ENCODE data around the gene AQP3. TPM values are rescaled to one million over a fixed set of nuclear protein-coding genes. Genes with fewer than 3 reads are reported as not detected.

AQP3 gene
- total RNA-seq, 1 donor: 0.72 TPM

GRCh38 chr9:33449715-33450114 is 2.3 kb upstream of the AQP3 start:
- Histone ChIP-seq H3K4me3 (ENCODE audit: insufficient read depth, low read length) (no peak overlapping the region), H3K27me3 (ENCODE audit: insufficient read depth, low read length) (peaks cover 8% of the 10 kb centered on the region), H3K4me1 (ENCODE audit: insufficient read depth, low read length) (peaks cover 21% of the 10 kb centered on the region), H3K36me3 (ENCODE audit: insufficient read depth, low read length) (no peaks in the 10 kb centered on the region), H3K79me2 (ENCODE audit: insufficient read depth, low read length) (no peaks in the 10 kb centered on the region), H2AFZ (ENCODE audit: low read length) (no peak overlapping the region), H3K27ac (ENCODE audit: low read depth, low read length) (no peak overlapping the region), H3K9me3 (ENCODE audit: low read depth, low read length) (no peaks in the 10 kb centered on the region), H3K4me2 (ENCODE audit: insufficient read depth, low read length) (no peak overlapping the region), H4K20me1 (ENCODE audit: insufficient read depth, low read length) (no peaks in the 10 kb centered on the region)
- DNase-seq (ENCODE audit: insufficient read length, low spot score, missing footprints): peak; percentile 76
- TF ChIP-seq, protein P1, sequence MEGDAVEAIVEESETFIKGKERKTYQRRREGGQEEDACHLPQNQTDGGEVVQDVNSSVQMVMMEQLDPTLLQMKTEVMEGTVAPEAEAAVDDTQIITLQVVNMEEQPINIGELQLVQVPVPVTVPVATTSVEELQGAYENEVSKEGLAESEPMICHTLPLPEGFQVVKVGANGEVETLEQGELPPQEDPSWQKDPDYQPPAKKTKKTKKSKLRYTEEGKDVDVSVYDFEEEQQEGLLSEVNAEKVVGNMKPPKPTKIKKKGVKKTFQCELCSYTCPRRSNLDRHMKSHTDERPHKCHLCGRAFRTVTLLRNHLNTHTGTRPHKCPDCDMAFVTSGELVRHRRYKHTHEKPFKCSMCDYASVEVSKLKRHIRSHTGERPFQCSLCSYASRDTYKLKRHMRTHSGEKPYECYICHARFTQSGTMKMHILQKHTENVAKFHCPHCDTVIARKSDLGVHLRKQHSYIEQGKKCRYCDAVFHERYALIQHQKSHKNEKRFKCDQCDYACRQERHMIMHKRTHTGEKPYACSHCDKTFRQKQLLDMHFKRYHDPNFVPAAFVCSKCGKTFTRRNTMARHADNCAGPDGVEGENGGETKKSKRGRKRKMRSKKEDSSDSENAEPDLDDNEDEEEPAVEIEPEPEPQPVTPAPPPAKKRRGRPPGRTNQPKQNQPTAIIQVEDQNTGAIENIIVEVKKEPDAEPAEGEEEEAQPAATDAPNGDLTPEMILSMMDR (IDR thresholded peaks at IDR 0.05; ENCODE audit: extremely low read depth, low read depth, low read length): no peak

DNA sequence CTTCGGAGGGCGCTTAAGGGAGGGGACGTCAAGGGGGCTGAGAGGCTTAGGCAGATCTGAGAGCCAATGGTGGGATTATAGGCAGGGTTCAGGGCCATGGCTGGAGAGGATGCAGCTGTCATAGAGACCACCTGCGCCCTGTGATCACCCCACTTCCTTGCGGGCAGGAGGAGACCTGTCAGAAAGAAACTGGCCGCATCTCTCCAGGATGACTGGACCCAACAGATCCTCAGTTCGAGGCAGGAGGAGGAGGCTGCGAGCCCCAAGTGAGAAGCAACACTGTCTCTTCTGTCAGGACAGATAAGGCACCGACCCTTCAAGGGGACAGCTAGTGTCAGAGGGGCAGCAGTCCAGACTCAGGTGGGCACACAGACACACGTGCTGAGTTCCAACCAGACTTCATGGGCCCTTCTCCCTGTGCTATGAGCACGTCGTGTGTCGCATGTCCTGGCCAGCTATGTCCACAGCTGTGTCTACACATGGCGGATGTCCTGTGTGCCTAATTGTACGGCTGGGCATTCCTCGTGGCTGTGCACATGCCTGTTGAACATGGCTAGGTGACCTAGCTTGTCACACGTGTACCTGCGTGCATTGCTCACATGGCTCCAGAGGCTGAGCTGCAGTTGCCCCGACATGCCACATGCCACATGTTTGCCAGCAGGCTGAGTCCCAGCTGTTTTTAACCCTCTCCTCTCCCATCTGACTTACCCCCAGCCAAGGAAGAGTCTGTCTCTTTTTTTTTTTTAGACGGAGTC is 583 bp upstream of the AQP3 start:
- Histone ChIP-seq H4K20me1 (ENCODE audit: insufficient read depth, low read length) (no peaks in the 10 kb centered on the region), H3K79me2 (ENCODE audit: insufficient read depth, low read length) (no peaks in the 10 kb centered on the region), H3K9me3 (ENCODE audit: low read depth, low read length) (no peaks in the 10 kb centered on the region), H3K4me3 (ENCODE audit: insufficient read depth, low read length) (peak overlapping the region; percentile 72), H2AFZ (ENCODE audit: low read length) (peak overlapping the region; percentile 77), H3K27me3 (ENCODE audit: insufficient read depth, low read length) (peaks cover 8% of the 10 kb centered on the region), H3K4me1 (ENCODE audit: insufficient read depth, low read length) (peaks cover 18% of the 10 kb centered on the region), H3K27ac (ENCODE audit: low read depth, low read length) (no peak overlapping the region), H3K4me2 (ENCODE audit: insufficient read depth, low read length) (peak overlapping the region; percentile 96), H3K36me3 (ENCODE audit: insufficient read depth, low read length) (no peaks in the 10 kb centered on the region)
- peak; percentile 79 for DNase-seq (ENCODE audit: insufficient read length, low spot score, missing footprints)
- TF ChIP-seq, protein P1 (IDR thresholded peaks at IDR 0.05; ENCODE audit: extremely low read depth, low read depth, low read length): no peak

- DNase-seq (ENCODE audit: insufficient read length, low spot score, missing footprints): peak; percentile 92
- no peaks in the 10 kb centered on the region for H3K9me3 ChIP-seq (ENCODE audit: low read depth, low read length)
- H4K20me1 ChIP-seq (ENCODE audit: insufficient read depth, low read length): no peaks in the 10 kb centered on the region
- peak overlapping the region; percentile 87 for H2AFZ ChIP-seq (ENCODE audit: low read length)
- no peaks in the 10 kb centered on the region for H3K79me2 ChIP-seq (ENCODE audit: insufficient read depth, low read length)
- no peak overlapping the region for H3K27ac ChIP-seq (ENCODE audit: low read depth, low read length)
- peaks cover 13% of the 10 kb centered on the region for H3K27me3 ChIP-seq (ENCODE audit: insufficient read depth, low read length)
- no peak overlapping the region for H3K4me3 ChIP-seq (ENCODE audit: insufficient read depth, low read length)
- H3K4me1 ChIP-seq (ENCODE audit: insufficient read depth, low read length): peaks cover 14% of the 10 kb centered on the region
- TF ChIP-seq, protein P1 (IDR thresholded peaks at IDR 0.05; ENCODE audit: extremely low read depth, low read depth, low read length): no peak
- no peaks in the 10 kb centered on the region for H3K36me3 ChIP-seq (ENCODE audit: insufficient read depth, low read length)
- H3K4me2 ChIP-seq (ENCODE audit: insufficient read depth, low read length): peak overlapping the region; percentile 96
Observed at GRCh38 chr9:33446240-33446945, 1.0 kb downstream of the AQP3 start.

All from osteoblast (primary cell).